LHCN-M2 (cell line): ENCODE results near the gene RXRG. TPM values are rescaled to one million over a fixed set of nuclear protein-coding genes. Genes with fewer than 3 reads are reported as not detected.

Experiments used
- DNase-seq: peaks from one replicate; pipeline ENCODE4 v3.0.0-alpha.2; 2012; ENCODE audit warnings: low read depth
- total RNA-seq: library from RNA; depleted of rRNA; stranded (reverse); fragments of >200 nt; gene quantifications from 2 replicates; pipeline ENCODE4 v1.2.3, GENCODE V29; 2014

The RXRG gene
- total RNA-seq, 1 experiment from 2014 or later, result not detected

DNA sequence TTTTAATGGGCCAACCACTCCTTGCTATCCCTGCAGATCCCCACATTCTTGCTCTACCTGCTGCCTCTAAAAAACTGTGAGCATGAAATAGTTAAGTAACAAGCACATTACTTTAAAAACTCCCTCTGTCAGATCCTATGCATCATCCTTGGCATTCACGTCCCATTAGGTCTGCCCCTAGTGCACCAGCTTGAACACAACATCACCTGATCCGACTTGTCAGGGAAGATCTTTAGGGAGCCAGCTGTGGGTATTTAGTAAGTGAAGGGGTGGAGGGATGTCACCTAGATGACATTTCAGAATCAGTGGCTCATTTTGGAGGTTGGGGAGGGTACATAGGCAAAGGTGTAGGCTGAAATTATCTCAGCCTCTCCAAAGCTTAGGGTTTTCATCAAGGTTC, 33.5 kb downstream of the RXRG start:
- no peak for DNase-seq

- no peak for DNase-seq
Observed at GRCh38 chr1:165409657-165410358, 35.1 kb downstream of the RXRG start.

- peak; percentile 59 for DNase-seq
Observed at GRCh38 chr1:165408518-165408917, 36.4 kb downstream of the RXRG start.

GRCh38 chr1:165407398-165407797, 37.5 kb downstream of the RXRG start:
- no peak for DNase-seq

DNA sequence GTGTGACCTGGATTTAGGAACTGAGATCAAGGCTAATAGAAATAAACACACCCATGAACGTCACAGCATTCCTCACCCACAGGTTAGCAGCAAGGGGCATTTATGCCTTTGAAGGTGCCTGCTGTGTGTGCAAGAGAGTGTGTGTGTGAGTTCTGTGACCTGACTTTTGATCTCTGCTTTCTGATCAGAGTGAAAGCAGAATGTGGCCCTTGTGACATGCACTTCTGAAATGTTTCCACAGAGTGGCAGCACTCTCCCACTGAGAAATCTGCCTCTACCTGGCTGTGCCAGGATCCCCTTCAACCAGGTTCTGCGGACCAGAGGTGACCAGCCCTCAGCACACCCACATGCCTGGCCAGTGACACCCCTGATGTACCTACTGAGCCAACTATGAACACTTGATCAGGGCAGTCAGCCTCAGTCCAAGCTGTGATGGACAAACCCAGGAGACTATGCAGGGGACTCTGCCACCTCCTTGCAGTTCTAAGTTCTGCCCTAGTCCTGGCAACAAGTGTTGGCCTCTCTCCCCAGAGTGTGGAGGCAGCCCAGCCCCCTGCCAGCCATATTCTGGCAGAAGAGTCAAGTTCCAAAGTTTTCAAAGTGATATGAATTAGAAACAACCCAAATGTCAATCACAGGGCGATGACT, 41.0 kb downstream of the RXRG start:
- peak; percentile 6 for DNase-seq

DNA sequence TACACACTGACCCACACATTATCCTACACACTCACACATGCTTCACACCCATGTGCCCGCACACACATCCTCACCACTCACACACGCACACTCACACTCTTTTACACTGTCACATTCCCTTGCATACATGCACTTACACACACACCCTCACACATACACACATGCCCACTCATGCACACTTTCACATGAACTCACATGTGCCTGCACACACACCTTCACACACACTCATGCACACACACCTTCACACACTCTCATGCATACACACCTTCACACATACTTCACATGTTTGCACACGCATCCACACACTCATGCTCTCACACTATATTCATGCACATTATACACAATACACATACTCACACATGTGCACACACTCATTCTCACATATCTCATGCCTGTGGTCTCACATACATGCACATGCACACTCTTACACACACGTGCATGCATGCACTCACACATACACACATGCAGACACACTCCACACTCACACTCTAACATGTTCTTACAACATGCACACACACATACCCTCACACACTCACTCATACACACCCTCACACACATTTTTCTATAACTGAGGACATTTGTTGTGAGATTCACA, 42.3 kb downstream of the RXRG start:
- DNase-seq, result no peak

- peak; percentile 18 for DNase-seq
Observed at GRCh38 chr1:165397944-165398343, 47.0 kb downstream of the RXRG start.

DNA sequence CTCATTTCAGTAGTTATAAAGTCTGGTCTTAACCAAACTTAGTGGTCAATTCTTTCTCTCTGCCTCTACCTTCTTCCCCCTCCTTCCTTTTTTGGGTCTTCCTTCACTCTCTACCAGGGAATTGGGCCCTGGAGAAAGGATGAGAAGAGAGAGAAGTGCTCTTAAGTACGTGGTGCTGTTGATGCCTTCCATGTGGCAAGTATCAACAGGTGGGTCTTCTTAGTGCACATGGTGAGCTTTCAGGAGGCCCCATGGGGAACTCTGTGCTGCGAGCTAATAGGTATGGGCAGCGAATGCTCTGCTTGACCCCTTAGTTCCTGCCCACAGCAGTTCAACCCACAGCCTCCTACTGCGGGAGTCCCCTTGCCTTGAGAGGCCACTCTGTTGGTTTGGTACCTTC, 49.0 kb downstream of the RXRG start:
- no peak for DNase-seq

- DNase-seq, result no peak
Observed at GRCh38 chr1:165395478-165395877, 49.4 kb downstream of the RXRG start.

- peak; percentile 93 for DNase-seq
Observed at GRCh38 chr1:165392634-165393571, 52.0 kb downstream of the RXRG start.

DNA sequence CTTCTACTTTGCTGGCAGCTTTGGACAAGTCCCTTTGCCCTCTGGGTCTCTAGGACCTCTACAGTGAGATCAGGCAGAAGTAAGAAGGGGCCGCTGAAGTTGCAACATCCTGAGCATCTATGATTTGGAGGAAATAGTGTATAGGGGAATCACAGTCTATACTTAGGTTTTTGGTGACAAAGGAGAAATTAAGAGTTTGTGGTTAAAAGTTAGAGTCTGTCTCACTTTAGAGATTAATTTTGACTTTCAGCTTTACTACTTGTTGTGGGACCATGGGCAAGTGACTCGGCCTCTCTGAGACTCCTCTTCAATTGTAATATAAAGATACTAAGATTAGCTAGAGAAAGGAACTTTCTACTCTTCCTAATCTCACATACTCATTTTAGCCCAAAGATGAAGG, 55.3 kb downstream of the RXRG start:
- no peak for DNase-seq

GRCh38 chr1:165387961-165388360, 57.0 kb downstream of the RXRG start:
- DNase-seq, result no peak

- no peak for DNase-seq
Observed at GRCh38 chr1:165387505-165387904, 57.4 kb downstream of the RXRG start.

GRCh38 chr1:165383599-165384405, 61.1 kb downstream of the RXRG start:
- DNase-seq, result no peak

DNA sequence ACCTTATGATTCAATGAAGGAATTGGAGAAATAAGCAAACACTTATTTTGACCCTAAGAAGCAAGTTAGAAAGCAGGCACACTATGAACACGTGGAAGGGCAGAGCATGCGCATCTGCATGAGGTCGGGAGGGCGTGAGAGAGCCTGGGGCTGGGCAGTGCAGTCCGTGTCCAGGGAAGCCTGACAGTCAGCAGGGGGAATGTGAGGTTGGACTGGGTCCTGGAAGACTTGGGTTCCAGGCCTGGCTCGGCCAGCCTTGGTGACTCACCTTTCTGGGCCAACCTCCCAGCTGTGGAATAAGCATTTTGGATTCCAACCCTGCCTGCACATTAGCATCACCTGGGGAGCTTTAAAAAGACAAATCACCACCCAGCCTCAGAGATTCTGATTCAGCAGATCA, 61.9 kb downstream of the RXRG start:
- DNase-seq, result peak; percentile 26

DNA sequence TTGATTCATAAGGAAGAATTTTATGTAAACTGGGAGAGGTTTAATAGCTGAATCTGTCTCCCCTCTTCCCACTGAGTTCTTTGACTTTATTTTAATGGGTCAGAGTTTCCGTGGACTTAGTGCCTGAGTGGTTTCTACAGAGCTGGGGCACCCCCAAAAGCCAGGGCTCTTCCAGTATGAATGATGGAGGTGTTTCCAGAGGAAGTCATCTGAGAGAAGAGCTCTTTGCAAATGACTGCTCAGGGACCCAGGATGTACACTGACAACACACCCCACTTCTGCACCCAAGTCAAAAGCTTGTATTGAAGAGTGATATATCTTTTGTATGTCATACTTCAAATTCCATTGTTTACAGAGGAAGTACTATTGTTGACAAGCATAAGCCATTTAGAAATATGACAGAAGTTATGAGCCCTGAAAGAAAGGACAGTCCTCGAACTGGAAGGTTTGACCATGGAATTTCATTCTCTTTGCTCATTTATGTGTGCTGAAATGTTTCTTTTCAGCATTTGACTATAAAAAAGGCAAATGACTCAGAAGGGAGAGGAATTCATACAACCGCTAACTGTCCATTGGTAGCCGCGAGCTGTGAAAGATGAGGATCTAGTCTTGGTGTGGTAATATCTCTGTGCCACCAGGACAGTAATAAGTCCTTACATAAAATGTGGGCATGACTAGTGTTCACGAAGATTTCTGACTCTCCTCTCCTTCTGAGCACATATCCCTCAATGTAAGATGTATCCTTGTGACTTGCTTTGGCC, 63.0 kb downstream of the RXRG start:
- DNase-seq, result peak; percentile 60

GRCh38 chr1:165376811-165377311, 68.1 kb downstream of the RXRG start:
- no peak for DNase-seq

GRCh38 chr1:165376041-165376810, 68.7 kb downstream of the RXRG start:
- DNase-seq, result peak; percentile 57

GRCh38 chr1:165375623-165376022, 69.3 kb downstream of the RXRG start:
- DNase-seq, result no peak
